Tibial nerve (tissue), 4 donors: ENCODE data around the gene NKX1-2. TPM values are rescaled to one million over a fixed set of nuclear protein-coding genes. Genes with fewer than 3 reads are reported as not detected.

Source experiments
- DNase-seq, 2 donors: peaks; one replicate each; pipeline ENCODE4 v3.0.0-alpha.2; 2019; ENCODE audit warnings: low spot score in 2 of 2
- H3K27ac ChIP-seq, 4 donors: fragments of 200-600 bp; sonication (generic) in 3 of 4; one replicate each; pipeline ENCODE4 v1.5.1; 2017 to 2019; ENCODE audit warnings: mild to moderate bottlenecking in 1 of 4
- H3K27me3 ChIP-seq, 2 donors: fragments of 200-600 bp; sonication (generic) in 1 of 2; one replicate each; pipeline versions ENCODE4 v1.5.1 to v1.6.0; 2017 to 2019
- H3K36me3 ChIP-seq, 3 donors: fragments of 200-600 bp; sonication (generic); one replicate each; pipeline ENCODE4 v1.5.1; 2018 to 2019
- H3K4me1 ChIP-seq, 4 donors: fragments of 200-600 bp; sonication (generic) in 3 of 4; one replicate each; pipeline ENCODE4 v1.5.1; 2017 to 2019
- H3K4me3 ChIP-seq, 4 donors: fragments of 200-600 bp; sonication (generic) in 3 of 4; one replicate each; pipeline ENCODE4 v1.5.1; 2017 to 2019; ENCODE audit warnings: mild to moderate bottlenecking in 1 of 4, moderate library complexity in 1 of 4
- H3K9me3 ChIP-seq, 4 donors: fragments of 200-600 bp; sonication (generic) in 3 of 4; one replicate each; pipeline ENCODE4 v1.5.1; 2017 to 2019
- CTCF ChIP-seq, 5 experiments: fragments of 200-600 bp in 3 of 5; fragments of 450-650 bp in 2 of 5; sonication (generic) in 3 of 5; IDR thresholded peaks; one replicate each; pipeline ENCODE4 v1.5.1; 2016 to 2019; ENCODE audit warnings: antibody characterized with exemption in 5 of 5, mild to moderate bottlenecking in 3 of 5, moderate library complexity in 2 of 5
- EP300 ChIP-seq, 2 donors: sonication (generic); formaldehyde crosslinking; IDR thresholded peaks; one replicate each; pipeline ENCODE4 v1.6.1; 2017; ENCODE audit warnings: antibody characterized with exemption in 2 of 2, mild to moderate bottlenecking in 1 of 2
- POLR2A ChIP-seq, 2 donors: fragments of 450-650 bp; IDR thresholded peaks; one replicate each; pipeline ENCODE4 v1.6.1; 2017; ENCODE audit warnings: antibody characterized with exemption in 2 of 2, mild to moderate bottlenecking in 2 of 2, moderate library complexity in 2 of 2
- WGBS, 2 donors: methylation state at CpG; one replicate each; pipeline ENCODE4 v1.1.5; 2018; 5-methylcytosine and 5-hydroxymethylcytosine counted together
- total RNA-seq, 4 donors: library from RNA; depleted of rRNA; stranded (reverse); fragments of >200 nt; gene quantifications; one replicate each; pipeline ENCODE4 v1.1.0, GENCODE V29; 2016

Gene NKX1-2
- total RNA-seq, 4 donors from 2014 or later, result not detected

- Histone ChIP-seq H3K4me3 (no peak overlapping the region), H3K27me3 (peaks cover 0 to 16% of the 10 kb centered on the region in 2 donors), H3K36me3 (no peaks in the 10 kb centered on the region), H3K9me3 (no peaks in the 10 kb centered on the region), H3K4me1 (peaks cover 0 to 10% (median 0%) of the 10 kb centered on the region in 4 donors), H3K27ac (no peak overlapping the region)
- TF ChIP-seq CTCF (IDR thresholded peaks at IDR 0.05) (no peak), EP300 (IDR thresholded peaks at IDR 0.05) (no peak), POLR2A (IDR thresholded peaks at IDR 0.05) (no peak)
- 50 to 52% methylated on average over 1 of the region's 1 CpG for WGBS, 2 donors
- DNase-seq, result no peak
These were observed 9.6 kb upstream of the NKX1-2 start for GRCh38 chr10:124459395-124459794.

- no peak for DNase-seq
- TF ChIP-seq EP300 (IDR thresholded peaks at IDR 0.05) (no peak), CTCF (IDR thresholded peaks at IDR 0.05) (no peak), POLR2A (IDR thresholded peaks at IDR 0.05) (no peak)
- peaks cover 0 to 21% of the 10 kb centered on the region in 2 donors for H3K27me3 ChIP-seq
- no peak overlapping the region for H3K4me3 ChIP-seq
- 53 to 79% methylated on average over 2 of the region's 2 CpGs for WGBS, 2 donors
- H3K9me3 ChIP-seq, result no peaks in the 10 kb centered on the region
- H3K4me1 ChIP-seq, result peaks cover 0 to 10% (median 0%) of the 10 kb centered on the region in 4 donors
- H3K36me3 ChIP-seq, result no peaks in the 10 kb centered on the region
- no peak overlapping the region for H3K27ac ChIP-seq
These were observed 9.1 kb upstream of the NKX1-2 start for GRCh38 chr10:124458889-124459288.

- 84 to 96% methylated on average over 4 of the region's 4 CpGs for WGBS, 2 donors
- no peak overlapping the region for H3K27ac ChIP-seq
These were observed 8.6 kb upstream of the NKX1-2 start for GRCh38 chr10:124458473-124458872.

GRCh38 chr10:124455441-124455840, 5.6 kb upstream of the NKX1-2 start:
- Histone ChIP-seq H3K27me3 (peaks cover 0 to 55% of the 10 kb centered on the region in 2 donors), H3K27ac (no peak overlapping the region), H3K36me3 (no peaks in the 10 kb centered on the region), H3K4me3 (no peak overlapping the region), H3K9me3 (no peaks in the 10 kb centered on the region), H3K4me1 (no peaks in the 10 kb centered on the region)
- WGBS, 2 donors, result 71 to 76% methylated on average over 7 of the region's 7 CpGs
- no peak for DNase-seq
- no peak for TF ChIP-seq EP300 (IDR thresholded peaks at IDR 0.05)

More at GRCh38 chr10:124458473-124458872, 8.6 kb upstream of the NKX1-2 start:
- H3K4me3 ChIP-seq, result no peak overlapping the region
- no peaks in the 10 kb centered on the region for H3K9me3 ChIP-seq
- TF ChIP-seq EP300 (IDR thresholded peaks at IDR 0.05) (no peak), CTCF (IDR thresholded peaks at IDR 0.05) (no peak), POLR2A (IDR thresholded peaks at IDR 0.05) (no peak)
- no peak for DNase-seq
- H3K27me3 ChIP-seq, result peaks cover 0 to 25% of the 10 kb centered on the region in 2 donors
- peaks cover 0 to 10% (median 0%) of the 10 kb centered on the region in 4 donors for H3K4me1 ChIP-seq
- no peaks in the 10 kb centered on the region for H3K36me3 ChIP-seq

GRCh38 chr10:124453960-124454610, 4.2 kb upstream of the NKX1-2 start:
- DNase-seq, result no peak
- Histone ChIP-seq H3K27ac (no peak overlapping the region), H3K4me3 (no peak overlapping the region), H3K36me3 (no peaks in the 10 kb centered on the region), H3K4me1 (peaks cover 0 to 13% (median 10%) of the 10 kb centered on the region in 4 donors), H3K9me3 (no peaks in the 10 kb centered on the region), H3K27me3 (peaks cover 0 to 67% of the 10 kb centered on the region in 2 donors)
- TF ChIP-seq CTCF (IDR thresholded peaks at IDR 0.05) (no peak), EP300 (IDR thresholded peaks at IDR 0.05) (no peak), POLR2A (IDR thresholded peaks at IDR 0.05) (no peak)
- WGBS, 2 donors, result 23 to 26% methylated on average over 8 of the region's 8 CpGs
